HepG2 (cell line): ENCODE measurements around the gene GLIS2. TPM values are rescaled to one million over a fixed set of nuclear protein-coding genes. Genes with fewer than 3 reads are reported as not detected.
A peak's percentile ranks its signal among the peaks of the same experiment; 100 is the strongest.

Source experiments
- ATAC-seq: fragments of 200-7000 bp; cut with Tn5 transposase; 3 replicates; pipeline ENCODE4 v1.9.1; 2020; ENCODE audit warnings: mild to moderate bottlenecking, moderate library complexity
- BruUV-seq: library from RNA; stranded (reverse); fragments of 400-500 nt; replicated peaks from 2 replicates; lab custom pipeline; 2021; lab: Mats Ljungman, UMichigan
- CTCF ChIA-PET: fragments of 300-600 bp; formaldehyde crosslinking; extraction: SDS; loops from one replicate; lab custom pipeline; 2021; ENCODE audit warnings: low total read pairs, inconsistent platforms, low intra/inter-chr PET ratio; lab: Yijun Ruan, JAX
- POLR2A ChIA-PET: fragments of 350-600 bp; sonication (Branson Sonifier 250); formaldehyde crosslinking; loops from one replicate; lab custom pipeline; 2020; ENCODE audit warnings: antibody characterized with exemption, inconsistent platforms; lab: Yijun Ruan, JAX
- DNase-seq: peaks from one replicate; pipeline ENCODE4 v3.0.0-alpha.2; 2015; ENCODE audit warnings: low spot score
- FAIRE-seq: peaks from 3 replicates; lab custom pipeline; 2011; peaks lifted over from hg19 to GRCh38; lab: Jason Lieb, UNC
- H2AFZ ChIP-seq: one replicate; pipeline ENCODE4 v1.6.1; 2011; ENCODE audit warnings: low read length, inconsistent platforms
- H3K27ac ChIP-seq: fragments of 300-600 bp; 3 replicates; pipeline ENCODE4 v1.8.0; 2011; ENCODE audit warnings: mixed run types, mild to moderate bottlenecking, mixed read lengths, low read length, inconsistent platforms; ENCODE audit not compliant: insufficient read depth; ENCODE audit errors: extremely low read length
- H3K27me3 ChIP-seq, 2 experiments: fragments of 200-600 bp in 1 of 2; 2 replicates in 1 of 2; 3 replicates in 1 of 2; pipeline versions ENCODE4 v1.6.0 to v1.8.0; 2011; ENCODE audit warnings: low read length in 2 of 2, mild to moderate bottlenecking in 2 of 2, moderate library complexity in 2 of 2, inconsistent platforms in 1 of 2; ENCODE audit not compliant: insufficient read depth in 2 of 2, control insufficient read depth in 1 of 2
- H3K36me3 ChIP-seq, 2 experiments: fragments of 200-600 bp in 1 of 2; replicated peaks in 1 of 2; 2 replicates in 1 of 2; 3 replicates in 1 of 2; pipeline versions ENCODE4 v1.5.1 to v1.8.0; 2011; ENCODE audit warnings: low read length in 2 of 2, inconsistent platforms in 1 of 2; ENCODE audit not compliant: insufficient read depth in 2 of 2, control insufficient read depth in 1 of 2
- H3K4me1 ChIP-seq: 2 replicates; pipeline ENCODE4 v1.5.1; 2012; ENCODE audit warnings: low read length, inconsistent platforms; ENCODE audit not compliant: insufficient read depth
- H3K4me2 ChIP-seq: 2 replicates; pipeline ENCODE4 v1.6.0; 2011; ENCODE audit warnings: low read depth, low read length, inconsistent platforms
- H3K4me3 ChIP-seq, 3 experiments: fragments of 200-600 bp in 1 of 3; sonication (generic), shearing (Covaris generic) in 1 of 3; replicated peaks in 1 of 3; 2 replicates each; pipeline ENCODE4 v1.5.1; 2011 to 2016; ENCODE audit warnings: low read length in 3 of 3, inconsistent platforms in 2 of 3, low read depth in 2 of 3, mild to moderate bottlenecking in 2 of 3, control low read depth in 1 of 3, mixed read lengths in 1 of 3; ENCODE audit not compliant: insufficient read depth in 1 of 3
- H3K79me2 ChIP-seq: one replicate; pipeline ENCODE4 v1.6.1; 2011; ENCODE audit warnings: low read length, inconsistent platforms; ENCODE audit not compliant: insufficient read depth
- H3K9ac ChIP-seq: 2 replicates; pipeline ENCODE4 v1.6.0; 2011; ENCODE audit warnings: mild to moderate bottlenecking, low read depth, low read length, inconsistent platforms; ENCODE audit not compliant: insufficient read depth
- H3K9me3 ChIP-seq: 2 replicates; pipeline ENCODE4 v1.5.1; 2012; ENCODE audit warnings: mild to moderate bottlenecking, low read length
- H4K20me1 ChIP-seq: 2 replicates; pipeline ENCODE4 v1.6.0; 2011; ENCODE audit warnings: inconsistent platforms, mild to moderate bottlenecking, low read length, moderate library complexity; ENCODE audit not compliant: insufficient read depth
- CBFB ChIP-seq: sonication (generic); formaldehyde crosslinking; IDR thresholded peaks from 2 replicates; pipeline ENCODE4 v1.4.0; 2020; ENCODE audit warnings: missing genetic modification reagents
- MATR3 ChIP-seq: sonication (generic); formaldehyde crosslinking; IDR thresholded peaks from 2 replicates; pipeline ENCODE4 v1.4.0; 2020; ENCODE audit warnings: missing genetic modification reagents
- MAZ ChIP-seq, 2 experiments: sonication (generic) in 1 of 2; formaldehyde crosslinking in 1 of 2; IDR thresholded peaks; 2 replicates each; pipeline versions ENCODE4 v1.5.0 to v1.6.1; 2012 to 2020; ENCODE audit warnings: low read depth in 2 of 2, mild to moderate bottlenecking in 2 of 2, borderline replicate concordance in 1 of 2, improper control_type of control experiment in 1 of 2, low read length in 1 of 2, missing genetic modification reagents in 1 of 2, moderate library complexity in 1 of 2
- MBNL3 ChIP-seq: fragments of 250-450 bp; sonication (Bioruptor Pico); conservative IDR thresholded peaks from 2 replicates; pipeline ENCODE4 v1.8.0; 2022; ENCODE audit warnings: mild to moderate bottlenecking, inconsistent platforms
- NR2C2 ChIP-seq: sonication (generic); formaldehyde crosslinking; IDR thresholded peaks from 2 replicates; pipeline ENCODE4 v1.4.0; 2020; ENCODE audit warnings: missing genetic modification reagents, mild to moderate bottlenecking, moderate library complexity, borderline replicate concordance
- PAXIP1 ChIP-seq: sonication (generic); formaldehyde crosslinking; conservative IDR thresholded peaks from 2 replicates; pipeline ENCODE4 v1.4.0; 2020; ENCODE audit warnings: mild to moderate bottlenecking, missing genetic modification reagents, moderate library complexity
- REPIN1 ChIP-seq: sonication (generic); formaldehyde crosslinking; IDR thresholded peaks from 2 replicates; pipeline ENCODE4 v1.8.0; 2022; ENCODE audit warnings: missing genetic modification reagents, low read depth, mild to moderate bottlenecking, borderline replicate concordance
- RXRA ChIP-seq: sonication (generic); formaldehyde crosslinking; IDR thresholded peaks from 2 replicates; pipeline ENCODE4 v1.5.1; 2020; ENCODE audit warnings: missing genetic modification reagents
- SMYD3 ChIP-seq: sonication (generic); formaldehyde crosslinking; IDR thresholded peaks from 2 replicates; pipeline ENCODE4 v1.8.1; 2023; ENCODE audit warnings: mild to moderate bottlenecking, missing genetic modification reagents
- ZNF281 ChIP-seq: sonication (generic); formaldehyde crosslinking; IDR thresholded peaks from 2 replicates; pipeline ENCODE4 v1.4.0; 2020; ENCODE audit warnings: missing genetic modification reagents, borderline replicate concordance
- ZNF777 ChIP-seq: sonication (generic); formaldehyde crosslinking; IDR thresholded peaks from 2 replicates; pipeline ENCODE4 v1.4.0; 2020; ENCODE audit warnings: missing genetic modification reagents
- ZNF878 ChIP-seq: sonication (generic); formaldehyde crosslinking; IDR thresholded peaks from 2 replicates; pipeline ENCODE4 v1.8.1; 2023; ENCODE audit warnings: mild to moderate bottlenecking, missing genetic modification reagents, moderate library complexity
- WGBS: methylation state at CpG from one replicate; pipeline ENCODE4 v1.1.6; 2017; ENCODE audit warnings: low lambda C conversion rate; 5-methylcytosine and 5-hydroxymethylcytosine counted together
- in situ Hi-C: cut with HindIII; loops from 2 replicates; pipeline ENCODE4 v1.10.0; 2017; ENCODE audit warnings: low pct_unique_long_range_greater_than_20kb; ENCODE audit not compliant: extremely low pct_ligation_motif_present
- intact Hi-C: fragments of 100-400 bp; cut with micrococcal nuclease; formaldehyde crosslinking; loops from one replicate; pipeline ENCODE4 v1.10.0; 2022; ENCODE audit not compliant: unreplicated experiment
- polyA plus RNA-seq, 8 experiments: library from polyadenylated mRNA; depleted of rRNA in 3 of 8; stranded (reverse) in 7 of 8; unstranded in 1 of 8; fragments of >200 nt; fragmentation: Illumina TruSeq in 4 of 8; extraction: Trizol in 4 of 8; gene quantifications; 2 replicates each; pipeline versions ENCODE4 v1.2.1 to v1.2.3, GENCODE V29; 2011 to 2016; ENCODE audit warnings: low read depth in 4 of 8, missing spikeins in 1 of 8, mixed read lengths in 1 of 8; ENCODE audit not compliant: insufficient read depth in 1 of 8
- total RNA-seq, 5 experiments: library from RNA; depleted of rRNA; stranded (reverse); fragments of >200 nt; fragmentation: Illumina TruSeq; extraction: Trizol; gene quantifications; 2 replicates each; pipeline ENCODE4 v1.2.3, GENCODE V29; 2016; ENCODE audit warnings: low read depth in 1 of 5

The GLIS2 gene
- total and polyA plus RNA-seq, 2 of the 13 experiments (the other 11 are each of a cell fraction or from before 2014, with no cell fraction given): 0.28 to 0.29 TPM

- no peak overlapping the region for H3K9ac ChIP-seq
- no peak overlapping the region for H2AFZ ChIP-seq
- peaks cover 0 to 1% of the 10 kb centered on the region in 2 experiments; a peak in 1 of 5 replicates for H3K36me3 ChIP-seq
- DNase-seq (no peak), ATAC-seq (no peak)
- H3K4me2 ChIP-seq: no peak overlapping the region
- WGBS: 92% methylated on average over 9 of the region's 13 CpGs
- CTCF ChIA-PET: no interaction called here
- no peaks in the 10 kb centered on the region for H3K79me2 ChIP-seq
- H3K4me3 ChIP-seq: no peak overlapping the region
- intact Hi-C loops (no loop called here), in situ Hi-C loops (no loop called here)
- BruUV-seq: no TSS peak
- no peak for TF ChIP-seq NR2C2
- no peak for TF ChIP-seq REPIN1
- TF ChIP-seq ZNF777 (CRISPR knock-in tag): no peak
- no peak for TF ChIP-seq PAXIP1 (CRISPR knock-in tag)
- TF ChIP-seq ZNF878 (CRISPR knock-in tag): no peak
- no peak for TF ChIP-seq MATR3 (CRISPR knock-in tag)
- no peak for TF ChIP-seq SMYD3 (CRISPR knock-in tag)
- TF ChIP-seq CBFB (CRISPR knock-in tag): no peak
- no peak for TF ChIP-seq MBNL3 (CRISPR knock-in tag)
- TF ChIP-seq RXRA: no peak
- no peak for TF ChIP-seq MAZ (IDR thresholded peaks at IDR 0.05; ENCODE audit: borderline replicate concordance, low read depth, low read length)
- no peak for TF ChIP-seq MAZ (CRISPR knock-in tag; IDR thresholded peaks at IDR 0.05; ENCODE audit: low read depth)
- no peak for TF ChIP-seq ZNF281
- TF ChIP-seq, all 625 proteins: peak for 0
- H3K27me3 ChIP-seq: no peaks in the 10 kb centered on the region
- POLR2A ChIA-PET: interaction anchor here (0.6 kb wide), 1 partner anchor 51 kb away, joined by 3 read pairs; no protein-coding TSS in a partner anchor
- no peak for FAIRE-seq
- peak overlapping the region; percentile 62 for H3K27ac ChIP-seq
- peaks cover 49% of the 10 kb centered on the region for H3K4me1 ChIP-seq
- no peaks in the 10 kb centered on the region for H3K9me3 ChIP-seq
- no peaks in the 10 kb centered on the region for H4K20me1 ChIP-seq
Measured at GRCh38 chr16:4366016-4366415, 50.1 kb downstream of the GLIS2 start.
